NB4 (cell line): ENCODE data around the gene SLC51B.

Source experiments
- DNase-seq: peaks from one replicate; pipeline ENCODE4 v3.0.0; 2010; ENCODE audit warnings: low read depth
- H3K4me3 ChIP-seq: one replicate; pipeline ENCODE4 v1.5.1; 2011; ENCODE audit warnings: mild to moderate bottlenecking, low read depth, low read length, moderate library complexity
- CTCF ChIP-seq: IDR thresholded peaks from one replicate; pipeline ENCODE4 v1.5.1; 2012; ENCODE audit warnings: low read depth, low read length
- MAX ChIP-seq: IDR thresholded peaks from 2 replicates; pipeline ENCODE4 v1.6.1; 2011; ENCODE audit warnings: low read depth, low read length
- MYC ChIP-seq: IDR thresholded peaks from 2 replicates; pipeline ENCODE4 v1.6.1; 2011; ENCODE audit warnings: low read depth, low read length
- POLR2A ChIP-seq: IDR thresholded peaks from 2 replicates; pipeline ENCODE4 v1.6.1; 2011; ENCODE audit warnings: mild to moderate bottlenecking; ENCODE audit not compliant: insufficient read length; ENCODE audit errors: extremely low read depth

Gene SLC51B

GRCh38 chr15:65101891-65102708, 56.9 kb downstream of the SLC51B start:
- DNase-seq = no peak
- no peak for TF ChIP-seq CTCF
- no peak for TF ChIP-seq MAX
- no peak for TF ChIP-seq MYC
- TF ChIP-seq POLR2A = no peak
- H3K4me3 ChIP-seq = no peak overlapping the region

GRCh38 chr15:65102912-65103311, 57.7 kb downstream of the SLC51B start:
- TF ChIP-seq MYC = no peak
- no peak for TF ChIP-seq MAX
- no peak for TF ChIP-seq CTCF
- no peak for TF ChIP-seq POLR2A
- no peak overlapping the region for H3K4me3 ChIP-seq
- DNase-seq = no peak
